Activated naive CD4-positive, alpha-beta T cell treated with anti-CD3 and anti-CD28 coated beads, Interleukin-2, amount 10 ng/mL, durations not matched to agents 7 days and 5 days (primary cell): ENCODE data around the gene CLEC11A.
"Not testable (repeated sequence)": the region's sequence is repeated elsewhere in the genome, so short reads cannot be mapped to it uniquely, and the experiment has no call there.

Source experiments
- CTCF ChIA-PET: fragments of 350-600 bp; sonication (Branson Sonifier 250); formaldehyde crosslinking; loops from one replicate; lab custom pipeline; 2021; ENCODE audit warnings: antibody characterized with exemption; lab: Charles Lee
- DNase-seq: peaks from one replicate; pipeline ENCODE4 v3.0.0-alpha.2; 2020
- H3K27ac Mint-ChIP-seq: one replicate; pipeline ENCODE4 v1.8.0; 2021; ENCODE audit warnings: mild to moderate bottlenecking, moderate library complexity, mixed read lengths
- H3K27me3 Mint-ChIP-seq: one replicate; pipeline ENCODE4 v1.8.0; 2021; ENCODE audit warnings: mild to moderate bottlenecking, mixed read lengths
- H3K36me3 Mint-ChIP-seq: one replicate; pipeline ENCODE4 v1.8.0; 2021; ENCODE audit warnings: mixed read lengths
- H3K4me1 Mint-ChIP-seq: one replicate; pipeline ENCODE4 v1.8.0; 2021; ENCODE audit warnings: mixed read lengths
- H3K4me3 Mint-ChIP-seq: one replicate; pipeline ENCODE4 v1.8.0; 2021; ENCODE audit warnings: mild to moderate bottlenecking, moderate library complexity, mixed read lengths
- H3K9me3 Mint-ChIP-seq: one replicate; pipeline ENCODE4 v1.8.0; 2021; ENCODE audit warnings: mixed read lengths

The CLEC11A gene

GRCh38 chr19:50745221-50745620, 22.1 kb downstream of the CLEC11A start:
- Mint-ChIP-seq H3K27ac (no peak overlapping the region), H3K9me3 (no peaks in the 10 kb centered on the region), H3K36me3 (no peaks in the 10 kb centered on the region), H3K27me3 (peaks cover 7% of the 10 kb centered on the region), H3K4me1 (no peaks in the 10 kb centered on the region), H3K4me3 (no peak overlapping the region)
- CTCF ChIA-PET, result no interaction called here
- no peak for DNase-seq

GRCh38 chr19:50747141-50747540, 24.0 kb downstream of the CLEC11A start:
- DNase-seq, H3K4me3 Mint-ChIP-seq, H3K36me3 Mint-ChIP-seq, H3K4me1 Mint-ChIP-seq, H3K27ac Mint-ChIP-seq, H3K9me3 Mint-ChIP-seq, H3K27me3 Mint-ChIP-seq, CTCF ChIA-PET: not testable (repeated sequence)

- no peak for DNase-seq
- CTCF ChIA-PET, result interaction anchor here (0.6 kb wide), 1 partner anchor 246 kb away, joined by 3 read pairs; no protein-coding TSS in a partner anchor
- Mint-ChIP-seq H3K27ac (no peak overlapping the region), H3K4me3 (no peak overlapping the region), H3K27me3 (peaks cover 8% of the 10 kb centered on the region), H3K4me1 (no peaks in the 10 kb centered on the region), H3K9me3 (no peaks in the 10 kb centered on the region), H3K36me3 (no peaks in the 10 kb centered on the region)
These were observed 26.3 kb downstream of the CLEC11A start for GRCh38 chr19:50749490-50749889.

GRCh38 chr19:50750010-50750409, 26.8 kb downstream of the CLEC11A start:
- CTCF ChIA-PET, result interaction anchor here (0.6 kb wide), 1 partner anchor 246 kb away, joined by 3 read pairs; no protein-coding TSS in a partner anchor
- peaks cover 12% of the 10 kb centered on the region for H3K27me3 Mint-ChIP-seq
- no peak overlapping the region for H3K27ac Mint-ChIP-seq
- no peaks in the 10 kb centered on the region for H3K9me3 Mint-ChIP-seq
- H3K4me1 Mint-ChIP-seq, result no peaks in the 10 kb centered on the region
- no peak overlapping the region for H3K4me3 Mint-ChIP-seq
- no peak for DNase-seq
- H3K36me3 Mint-ChIP-seq, result no peaks in the 10 kb centered on the region

GRCh38 chr19:50753879-50754278, 30.7 kb downstream of the CLEC11A start:
- Mint-ChIP-seq H3K27me3 (peaks cover 24% of the 10 kb centered on the region), H3K36me3 (no peaks in the 10 kb centered on the region), H3K9me3 (no peaks in the 10 kb centered on the region), H3K4me1 (no peaks in the 10 kb centered on the region), H3K4me3 (no peak overlapping the region), H3K27ac (no peak overlapping the region)
- DNase-seq, result no peak
- CTCF ChIA-PET, result no interaction called here

- CTCF ChIA-PET, H3K4me1 Mint-ChIP-seq, H3K27ac Mint-ChIP-seq, H3K36me3 Mint-ChIP-seq, DNase-seq, H3K4me3 Mint-ChIP-seq, H3K9me3 Mint-ChIP-seq: not testable (repeated sequence)
- H3K27me3 Mint-ChIP-seq, result peaks cover 28% of the 10 kb centered on the region
These were observed 33.1 kb downstream of the CLEC11A start for GRCh38 chr19:50756244-50756643.

- H3K27ac Mint-ChIP-seq, H3K9me3 Mint-ChIP-seq, DNase-seq, CTCF ChIA-PET, H3K36me3 Mint-ChIP-seq, H3K4me3 Mint-ChIP-seq, H3K4me1 Mint-ChIP-seq: not testable (repeated sequence)
- peaks cover 28% of the 10 kb centered on the region for H3K27me3 Mint-ChIP-seq
These were observed 34.5 kb downstream of the CLEC11A start for GRCh38 chr19:50757624-50758023.

- CTCF ChIA-PET, H3K27ac Mint-ChIP-seq, H3K9me3 Mint-ChIP-seq, H3K4me1 Mint-ChIP-seq, H3K36me3 Mint-ChIP-seq, H3K4me3 Mint-ChIP-seq, DNase-seq: not testable (repeated sequence)
- peaks cover 23% of the 10 kb centered on the region for H3K27me3 Mint-ChIP-seq
These were observed 35.9 kb downstream of the CLEC11A start for GRCh38 chr19:50759076-50759475.

- Mint-ChIP-seq H3K4me3 (no peak overlapping the region), H3K27ac (no peak overlapping the region), H3K27me3 (peaks cover 16% of the 10 kb centered on the region), H3K9me3 (no peaks in the 10 kb centered on the region), H3K4me1 (no peaks in the 10 kb centered on the region), H3K36me3 (no peaks in the 10 kb centered on the region)
- no peak for DNase-seq
- CTCF ChIA-PET, result no interaction called here
These were observed 36.7 kb downstream of the CLEC11A start for GRCh38 chr19:50759886-50760285.

GRCh38 chr19:50761501-50761900, 38.3 kb downstream of the CLEC11A start:
- CTCF ChIA-PET, H3K4me3 Mint-ChIP-seq, DNase-seq, H3K36me3 Mint-ChIP-seq, H3K4me1 Mint-ChIP-seq, H3K27ac Mint-ChIP-seq, H3K27me3 Mint-ChIP-seq, H3K9me3 Mint-ChIP-seq: not testable (repeated sequence)

- DNase-seq, H3K4me3 Mint-ChIP-seq, H3K9me3 Mint-ChIP-seq, H3K27ac Mint-ChIP-seq, CTCF ChIA-PET, H3K4me1 Mint-ChIP-seq, H3K36me3 Mint-ChIP-seq: not testable (repeated sequence)
- peaks cover 13% of the 10 kb centered on the region for H3K27me3 Mint-ChIP-seq
These were observed 40.4 kb downstream of the CLEC11A start for GRCh38 chr19:50763521-50763920.

- Mint-ChIP-seq H3K27me3 (peaks cover 13% of the 10 kb centered on the region), H3K27ac (no peak overlapping the region), H3K9me3 (no peaks in the 10 kb centered on the region), H3K4me3 (no peak overlapping the region), H3K4me1 (no peaks in the 10 kb centered on the region), H3K36me3 (no peaks in the 10 kb centered on the region)
- DNase-seq, result no peak
- CTCF ChIA-PET, result no interaction called here
These were observed 41.2 kb downstream of the CLEC11A start for GRCh38 chr19:50764409-50764808.

- H3K4me1 Mint-ChIP-seq, H3K4me3 Mint-ChIP-seq, H3K27ac Mint-ChIP-seq, H3K36me3 Mint-ChIP-seq, DNase-seq, H3K27me3 Mint-ChIP-seq, CTCF ChIA-PET, H3K9me3 Mint-ChIP-seq: not testable (repeated sequence)
These were observed 43.6 kb downstream of the CLEC11A start for GRCh38 chr19:50766746-50767145.

GRCh38 chr19:50767263-50767662, 44.1 kb downstream of the CLEC11A start:
- H3K36me3 Mint-ChIP-seq, DNase-seq, H3K4me1 Mint-ChIP-seq, H3K27me3 Mint-ChIP-seq, CTCF ChIA-PET, H3K27ac Mint-ChIP-seq, H3K4me3 Mint-ChIP-seq, H3K9me3 Mint-ChIP-seq: not testable (repeated sequence)

GRCh38 chr19:50768277-50768676, 45.1 kb downstream of the CLEC11A start:
- CTCF ChIA-PET, result no interaction called here
- Mint-ChIP-seq H3K27me3 (peaks cover 10% of the 10 kb centered on the region), H3K9me3 (no peaks in the 10 kb centered on the region), H3K4me1 (no peaks in the 10 kb centered on the region), H3K27ac (no peak overlapping the region), H3K4me3 (no peak overlapping the region), H3K36me3 (no peaks in the 10 kb centered on the region)
- no peak for DNase-seq

GRCh38 chr19:50770164-50770563, 47.0 kb downstream of the CLEC11A start, which contains the start of gene GPR32:
Gene GPR32 (plus strand): TSS chr19:50770464. CDS start chr19:50770601, 137 bp downstream.
- CTCF ChIA-PET, H3K4me1 Mint-ChIP-seq, H3K9me3 Mint-ChIP-seq, DNase-seq, H3K27ac Mint-ChIP-seq, H3K36me3 Mint-ChIP-seq, H3K4me3 Mint-ChIP-seq: not testable (repeated sequence)
- H3K27me3 Mint-ChIP-seq, result peaks cover 21% of the 10 kb centered on the region
